ENCODE results near the gene CHD2.

CHD2 gene

DNA sequence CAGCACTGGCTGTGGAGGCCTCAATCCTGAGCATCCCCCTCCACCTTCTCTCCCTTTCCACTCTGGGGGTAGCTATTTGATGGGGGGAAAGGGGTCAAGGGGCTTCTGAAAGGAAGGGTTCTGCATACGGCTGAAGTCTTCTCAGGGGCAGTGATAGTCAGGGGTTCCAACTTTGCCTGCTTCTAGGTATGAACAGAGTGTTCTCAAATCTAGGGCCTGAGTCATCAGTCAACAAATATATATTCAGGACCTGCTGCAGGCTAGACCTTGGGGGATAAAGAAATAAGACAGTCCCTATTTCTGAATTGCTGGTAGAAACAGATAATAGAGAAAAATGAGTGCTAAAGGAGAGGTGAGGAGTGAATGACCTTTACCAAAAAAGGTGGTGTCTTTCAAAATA is 176.1 kb downstream of the CHD2 start:
- H2BK120ac ChIP-seq (ENCODE audit: insufficient read depth, low read length, poor library complexity) = no peak overlapping the region
- H3K79me2 ChIP-seq (ENCODE audit: control insufficient read depth, insufficient read depth, low read length, poor library complexity) = no peaks in the 10 kb centered on the region
- H3K36me3 ChIP-seq (ENCODE audit: control insufficient read depth in 1 of 2, insufficient read depth in 2 of 2, low read length in 2 of 2) = no peaks in the 10 kb centered on the region
- H2BK5ac ChIP-seq (ENCODE audit: low read depth, low read length, poor library complexity) = no peak overlapping the region
- H3K4me2 ChIP-seq (ENCODE audit: low read length) = no peak overlapping the region
- H2AK5ac ChIP-seq (ENCODE audit: low read length) = no peak overlapping the region
- no peak for DNase-seq
- no peak overlapping the region for H4K91ac ChIP-seq (ENCODE audit: low read depth, low read length)
- no peak overlapping the region for H3K18ac ChIP-seq (ENCODE audit: low read length)
- WGBS (ENCODE audit: extremely low coverage, insufficient coverage, insufficient read length) = no CpG with 5 or more reads among the region's 1 CpG
- no peak overlapping the region for H3K9ac ChIP-seq (ENCODE audit: low read length)
- peaks cover 10 to 13% of the 10 kb centered on the region in 2 experiments for H3K4me1 ChIP-seq (ENCODE audit: control insufficient read depth in 1 of 2, insufficient read depth in 2 of 2, low read length in 2 of 2)
- H3K23ac ChIP-seq (ENCODE audit: low read length) = no peak overlapping the region
- H3K27ac ChIP-seq (ENCODE audit: low read depth, low read length) = no peak overlapping the region
- no peak overlapping the region for H4K12ac ChIP-seq (ENCODE audit: low read depth, low read length)
- no peak overlapping the region for H3K14ac ChIP-seq (ENCODE audit: low read length)
- H3K79me1 ChIP-seq (ENCODE audit: low read length) = no peaks in the 10 kb centered on the region
- no peak overlapping the region for H4K8ac ChIP-seq (ENCODE audit: low read depth, low read length)
- no peak overlapping the region for H2BK12ac ChIP-seq (ENCODE audit: low read length)
- H3K27me3 ChIP-seq (ENCODE audit: insufficient read depth, low read length) = peaks cover 10% of the 10 kb centered on the region
- H3K9me3 ChIP-seq (ENCODE audit: insufficient read depth, low read depth, low read length) = no peaks in the 10 kb centered on the region
- no peak overlapping the region for H2AFZ ChIP-seq (ENCODE audit: insufficient read depth, low read length, poor library complexity)
- H3K4ac ChIP-seq (ENCODE audit: low read depth, low read length) = no peak overlapping the region
- no peak overlapping the region for H3K4me3 ChIP-seq (ENCODE audit: low read depth, low read length)

DNA sequence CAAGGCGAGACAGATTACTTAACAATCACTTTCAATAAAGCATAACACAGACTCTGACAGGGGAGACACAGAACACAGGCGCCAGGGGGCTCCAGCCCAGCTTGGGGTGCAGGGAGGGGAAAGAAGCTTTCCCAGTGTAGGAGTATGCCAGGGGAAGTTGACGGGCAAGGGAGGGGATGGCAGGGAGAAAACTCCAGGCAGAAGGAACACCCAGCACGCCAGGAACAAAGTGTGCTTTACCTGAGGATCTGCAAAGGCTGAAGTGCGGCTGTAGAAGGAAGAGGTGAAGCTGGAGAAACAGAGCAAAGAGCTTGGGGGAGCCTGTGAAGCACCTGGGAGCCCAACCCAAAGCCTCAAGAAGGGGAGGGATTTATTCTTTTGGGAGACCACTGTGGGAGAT is 176.8 kb downstream of the CHD2 start:
- Histone ChIP-seq H3K23ac (ENCODE audit: low read length) (no peak overlapping the region), H2BK12ac (ENCODE audit: low read length) (no peak overlapping the region), H2BK5ac (ENCODE audit: low read depth, low read length, poor library complexity) (no peak overlapping the region), H3K4me2 (ENCODE audit: low read length) (no peak overlapping the region), H3K79me2 (ENCODE audit: control insufficient read depth, insufficient read depth, low read length, poor library complexity) (no peaks in the 10 kb centered on the region), H3K14ac (ENCODE audit: low read length) (no peak overlapping the region), H3K4me1 (ENCODE audit: control insufficient read depth in 1 of 2, insufficient read depth in 2 of 2, low read length in 2 of 2) (peaks cover 5 to 7% of the 10 kb centered on the region in 2 experiments), H4K12ac (ENCODE audit: low read depth, low read length) (no peak overlapping the region), H3K27ac (ENCODE audit: low read depth, low read length) (no peak overlapping the region), H3K79me1 (ENCODE audit: low read length) (no peaks in the 10 kb centered on the region), H3K4ac (ENCODE audit: low read depth, low read length) (no peak overlapping the region), H3K4me3 (ENCODE audit: low read depth, low read length) (no peak overlapping the region), H2AK5ac (ENCODE audit: low read length) (no peak overlapping the region), H2AFZ (ENCODE audit: insufficient read depth, low read length, poor library complexity) (no peak overlapping the region), H3K18ac (ENCODE audit: low read length) (no peak overlapping the region), H3K36me3 (ENCODE audit: control insufficient read depth in 1 of 2, insufficient read depth in 2 of 2, low read length in 2 of 2) (no peaks in the 10 kb centered on the region), H3K9me3 (ENCODE audit: insufficient read depth, low read depth, low read length) (no peaks in the 10 kb centered on the region), H3K9ac (ENCODE audit: low read length) (no peak overlapping the region), H4K8ac (ENCODE audit: low read depth, low read length) (no peak overlapping the region), H2BK120ac (ENCODE audit: insufficient read depth, low read length, poor library complexity) (no peak overlapping the region), H3K27me3 (ENCODE audit: insufficient read depth, low read length) (peaks cover 4% of the 10 kb centered on the region), H4K91ac (ENCODE audit: low read depth, low read length) (no peak overlapping the region)
- no CpG with 5 or more reads among the region's 5 CpGs for WGBS (ENCODE audit: extremely low coverage, insufficient coverage, insufficient read length)
- no peak for DNase-seq

Measured in trophoblast cell (in vitro differentiated cells and primary cell).